HG03064 (cell line): ENCODE measurements around the gene RAB5A.
"Not testable (repeated sequence)": the region's sequence is repeated elsewhere in the genome, so short reads cannot be mapped to it uniquely, and the experiment has no call there.

Experiments used
- ATAC-seq: cut with Tn5 transposase; IDR thresholded peaks from one replicate; pipeline ENCODE4 v1.9.1; 2021; ENCODE audit warnings: low read depth; ENCODE audit not compliant: unreplicated experiment

Gene RAB5A

DNA sequence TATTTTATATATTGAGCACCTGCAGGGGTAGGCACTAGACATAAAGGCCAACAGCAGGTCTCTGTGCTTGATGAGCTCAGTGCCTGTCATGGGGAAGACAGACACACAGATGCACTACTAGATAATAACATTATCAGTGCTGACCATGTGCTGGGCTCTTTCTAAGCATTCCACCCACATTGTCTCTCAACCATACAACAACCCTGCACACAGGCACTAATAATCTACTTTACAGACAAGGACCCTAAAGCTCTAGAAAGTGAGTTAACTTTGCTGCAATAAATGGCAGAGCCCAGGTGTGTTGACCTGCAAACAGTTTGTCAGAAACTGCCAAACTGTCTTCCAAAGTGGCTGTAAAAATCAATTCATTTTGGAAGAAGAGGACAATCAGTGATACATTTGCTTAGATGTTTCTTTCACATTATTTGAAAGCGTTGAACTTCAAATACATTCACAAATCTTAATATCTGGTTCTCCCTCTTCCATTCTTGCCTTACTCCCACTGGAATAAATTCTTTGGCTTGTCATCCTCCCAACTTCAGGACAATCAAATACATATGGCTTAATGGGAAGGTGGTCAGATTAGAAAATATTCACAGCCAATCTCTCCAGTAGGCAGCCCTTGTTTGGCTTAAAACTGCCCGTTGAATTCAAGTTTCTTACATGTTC, 76.2 kb downstream of the RAB5A start:
- ATAC-seq = no peak

DNA sequence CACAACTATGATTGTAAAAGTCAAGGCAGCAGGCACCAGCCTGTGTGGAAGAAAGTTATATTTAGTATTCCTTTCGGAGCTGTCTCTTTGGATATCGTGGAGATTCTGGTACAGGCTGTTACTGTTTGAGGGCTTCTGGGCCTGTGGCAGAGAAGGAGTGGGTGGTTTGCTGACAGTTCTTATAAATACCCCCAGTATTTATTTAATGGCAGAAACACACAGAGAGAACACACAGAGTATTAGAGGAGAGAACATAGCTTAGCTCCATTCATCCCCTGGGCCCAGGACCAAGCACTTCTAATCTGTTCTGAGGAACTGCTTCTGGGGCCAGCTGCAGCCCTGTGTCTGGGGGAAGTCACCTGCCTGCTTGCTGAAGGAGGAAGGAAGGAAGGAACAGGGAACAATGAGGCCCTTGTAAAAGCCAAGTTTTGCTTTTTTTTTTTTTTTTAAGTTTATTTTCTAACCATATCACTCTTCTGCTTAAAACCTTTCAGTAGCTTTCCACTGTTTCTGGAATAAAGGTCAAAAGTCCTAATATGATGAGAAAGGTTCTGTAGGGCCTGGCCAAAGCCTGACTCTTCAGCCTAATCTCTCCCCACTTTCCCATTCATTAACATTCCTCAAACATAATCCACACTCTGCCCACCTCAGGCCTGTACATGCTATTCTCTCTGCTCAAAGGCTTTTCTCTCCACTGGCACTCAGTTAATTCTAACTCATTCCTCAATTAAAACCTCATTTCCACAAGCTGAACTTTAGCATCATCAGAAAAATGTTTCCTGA, 76.9 kb downstream of the RAB5A start:
- ATAC-seq = no peak

DNA sequence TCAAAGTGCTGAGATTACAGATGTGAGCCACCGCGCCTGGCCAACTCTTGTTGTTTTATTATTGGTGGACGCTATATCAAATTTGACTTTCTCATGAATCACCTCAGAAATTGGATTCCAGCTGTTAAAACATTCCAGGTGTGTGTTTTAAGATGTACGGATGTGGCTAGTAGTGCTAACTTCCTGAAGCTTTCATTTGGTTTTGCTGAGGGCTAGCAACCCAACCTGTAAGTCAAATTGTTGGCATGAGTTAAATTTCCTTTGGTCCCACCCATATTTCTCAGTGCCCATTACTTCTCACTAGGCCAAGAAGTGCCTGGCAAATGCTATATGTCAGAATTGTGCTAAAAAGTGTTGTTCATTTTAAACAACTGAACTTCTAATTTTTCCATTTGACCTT, 80.2 kb downstream of the RAB5A start:
- no peak for ATAC-seq

DNA sequence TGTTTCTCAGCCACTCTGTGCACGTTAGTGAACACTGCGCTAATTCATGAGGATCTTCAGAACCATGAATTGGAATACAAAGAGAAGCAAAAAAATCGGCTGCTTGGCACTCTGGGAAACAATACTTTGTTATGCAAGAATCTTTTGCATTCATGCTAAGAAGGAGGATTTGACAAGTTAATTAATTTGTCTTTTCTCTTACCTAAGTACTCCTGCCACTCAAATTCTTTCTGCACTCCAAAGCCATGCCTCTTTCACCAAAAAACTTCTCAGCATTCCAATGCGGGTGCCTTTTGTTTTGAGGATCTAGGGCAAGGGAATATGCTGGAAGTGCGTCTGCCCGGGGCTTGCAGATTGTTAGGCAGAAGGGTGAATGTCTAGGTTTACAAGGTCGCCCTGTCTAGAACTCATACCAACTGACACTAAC, 82.0 kb downstream of the RAB5A start:
- no peak for ATAC-seq

DNA sequence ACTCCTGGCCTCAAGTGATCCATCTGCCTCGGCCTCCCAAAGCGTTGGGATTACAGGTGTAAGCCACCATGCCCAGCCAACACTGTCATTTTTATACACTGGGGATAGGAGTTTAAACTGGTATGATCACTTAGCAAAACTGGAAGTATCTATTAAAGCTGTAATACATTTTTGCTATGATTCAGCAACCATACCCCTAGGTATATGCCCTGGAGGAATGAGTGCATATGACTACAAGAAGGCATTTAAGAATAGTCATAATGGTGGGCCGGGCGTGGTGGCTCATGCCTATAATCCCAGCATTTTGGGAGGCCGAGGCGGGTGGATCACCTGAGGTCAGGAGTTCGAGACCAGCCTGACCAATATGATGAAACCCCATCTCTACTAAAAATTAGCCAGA, 85.0 kb downstream of the RAB5A start:
- ATAC-seq = not testable (repeated sequence)
